Nucleus accumbens (tissue), 56 donors: Measurements from ENCODE around the gene CHDH.
A peak's percentile ranks its signal among the peaks of the same experiment; 100 is the strongest.

Experiments
- DNase-seq, 56 donors: peaks; one replicate each; lab custom pipeline; 2025; lab: John Stamatoyannopoulos, UW

CHDH gene

DNA sequence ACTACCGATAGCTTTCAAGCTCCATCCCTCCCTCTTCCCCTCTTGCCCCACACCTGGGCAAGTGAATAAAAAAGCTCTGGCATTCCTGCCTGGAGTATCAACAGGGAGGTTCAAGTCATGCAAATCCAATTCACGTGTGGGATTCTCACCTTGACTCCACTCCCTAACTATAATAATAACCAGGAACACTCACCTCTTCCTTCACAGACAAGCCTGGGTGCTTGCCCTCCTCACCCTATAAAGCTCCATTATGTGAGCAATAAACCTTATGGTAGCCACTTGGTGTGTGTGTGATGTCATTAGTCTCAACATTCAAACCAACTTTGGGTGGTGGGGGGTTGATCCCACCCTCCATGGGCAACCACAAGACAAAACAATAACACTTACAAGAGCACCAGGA lies 16.6 kb downstream of the CHDH start:
- no peak for DNase-seq

DNA sequence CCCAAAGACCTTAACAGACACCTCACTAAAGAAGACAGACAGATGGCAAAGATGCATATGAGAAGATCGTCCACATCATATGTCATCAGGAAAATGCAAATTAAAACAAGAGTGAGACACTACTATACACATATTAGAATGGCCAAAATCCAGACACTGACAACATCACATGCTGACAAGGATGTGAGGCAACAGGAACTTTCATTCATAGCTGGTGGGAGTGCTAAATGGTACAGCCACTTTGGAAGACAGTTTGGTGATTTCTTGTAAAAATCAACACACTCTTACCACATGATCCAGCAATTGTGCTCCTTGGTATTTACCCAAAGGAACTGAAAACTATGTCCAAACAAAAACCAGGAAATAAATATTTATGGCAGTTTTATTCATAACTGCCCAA lies 17.6 kb downstream of the CHDH start:
- DNase-seq: no peak

DNA sequence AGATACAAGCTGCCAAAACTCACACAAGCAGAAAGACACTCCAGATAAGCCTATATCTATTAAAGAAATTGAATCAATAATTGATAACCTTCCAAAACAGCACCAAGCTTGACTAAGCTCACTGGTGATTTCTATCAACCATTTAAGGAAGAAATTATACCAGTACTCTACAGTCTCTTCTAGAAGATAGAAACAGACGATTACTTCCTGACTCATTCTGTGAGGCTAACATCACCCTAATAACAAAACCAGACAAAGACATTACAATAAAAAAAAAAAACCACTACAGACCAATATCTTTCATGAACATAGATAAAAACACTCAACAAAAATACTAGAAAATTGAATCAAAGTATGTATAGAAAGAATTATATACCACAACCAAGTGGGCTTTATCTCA lies 20.2 kb downstream of the CHDH start:
- DNase-seq: no peak

DNA sequence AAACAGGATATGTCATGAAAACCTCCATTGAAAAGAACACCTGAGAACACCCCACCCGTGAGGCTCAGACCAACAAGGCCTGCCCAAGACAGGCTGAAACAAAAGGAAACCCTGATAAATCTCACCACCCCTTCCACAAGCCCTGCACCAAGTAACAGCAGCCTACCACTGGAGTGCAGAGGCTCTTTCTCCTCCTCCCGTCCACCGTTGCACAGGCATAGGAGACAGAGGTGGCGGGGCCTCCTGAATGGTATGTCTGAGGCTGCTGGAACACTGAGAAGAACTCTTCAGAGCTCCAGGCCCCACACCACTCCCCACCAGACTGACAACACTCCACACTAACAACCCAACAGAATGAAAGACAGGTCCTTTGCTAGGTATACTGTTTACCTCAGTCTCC lies 21.4 kb downstream of the CHDH start:
- no peak for DNase-seq

DNA sequence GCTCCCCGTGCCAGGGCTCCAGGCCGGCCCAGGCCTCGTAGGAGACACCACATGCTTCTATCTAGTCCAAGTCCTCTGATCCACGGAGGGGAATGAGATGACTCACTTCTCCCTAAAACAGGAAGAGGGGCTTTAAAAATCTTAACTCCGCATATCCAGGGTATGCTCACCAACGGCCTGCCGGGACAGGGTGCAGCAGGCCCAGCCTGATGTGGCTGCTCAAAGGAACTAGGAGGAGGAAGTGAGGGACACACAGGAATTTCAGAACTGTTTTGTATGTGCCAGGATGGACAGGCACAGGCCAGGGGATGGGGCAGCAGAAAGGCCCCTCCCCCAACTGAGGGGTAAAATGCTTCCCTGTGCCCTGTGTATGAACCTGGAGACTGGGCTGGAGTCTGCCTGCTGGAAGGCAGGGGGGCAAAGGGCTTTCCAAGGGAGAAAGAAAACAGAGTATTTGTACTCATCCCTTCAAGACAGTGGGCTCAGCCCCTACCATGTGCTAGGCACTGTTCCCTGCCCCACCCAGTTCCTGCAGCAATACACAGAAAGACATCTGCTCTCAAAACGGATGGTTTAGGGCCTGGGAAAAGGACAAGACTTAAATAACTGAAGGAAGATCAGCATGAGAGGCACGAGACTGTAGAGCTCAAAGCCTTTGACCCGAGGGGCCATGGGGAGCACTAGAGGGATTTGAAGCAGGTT lies 22.1 kb downstream of the CHDH start:
- no peak for DNase-seq

DNA sequence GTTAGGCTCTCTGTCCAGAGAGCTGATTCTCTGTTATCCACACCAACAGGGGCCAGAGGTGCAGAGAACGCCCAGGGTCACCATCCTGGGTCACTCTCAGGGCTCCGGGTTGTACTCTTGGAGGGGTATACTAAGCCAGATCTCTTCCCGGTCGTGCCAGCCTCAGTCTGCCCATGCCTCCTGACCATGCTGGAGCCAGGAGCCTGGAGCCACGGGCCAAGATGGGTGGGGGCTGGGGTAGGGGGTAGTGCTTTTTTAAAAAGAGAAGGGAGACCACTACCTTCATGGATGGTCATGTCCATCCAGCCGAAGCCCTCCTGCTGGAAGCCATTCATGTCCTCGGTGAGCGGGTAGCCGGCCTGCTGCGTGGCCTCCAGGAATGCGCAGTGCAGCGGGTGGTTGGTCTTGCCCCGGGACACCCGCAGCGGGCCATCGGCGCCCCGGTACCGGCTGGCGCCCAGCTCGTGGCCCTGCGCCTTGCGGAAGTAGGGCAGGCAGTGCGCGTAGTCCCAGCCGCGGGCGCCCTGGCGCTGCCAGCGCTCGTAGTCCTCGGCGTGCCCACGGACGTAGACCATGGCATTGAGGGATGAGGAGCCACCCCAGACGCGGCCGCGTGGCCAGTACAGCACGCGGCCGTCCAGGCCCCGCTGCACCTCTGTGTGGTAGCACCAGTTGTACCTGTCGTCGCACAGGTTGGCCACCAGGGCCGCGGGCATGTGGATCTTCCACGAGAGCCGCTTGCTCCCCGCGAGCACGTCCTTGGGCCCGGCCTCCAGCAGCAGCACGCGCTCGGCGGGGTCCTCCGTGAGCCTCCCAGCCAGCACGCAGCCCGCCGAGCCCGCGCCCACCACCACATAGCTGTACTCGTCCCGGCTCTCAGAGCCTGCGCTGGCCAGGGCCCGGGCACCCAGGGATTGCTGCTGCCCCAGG lies 22.9 kb downstream of the CHDH start:
- DNase-seq: no peak

DNA sequence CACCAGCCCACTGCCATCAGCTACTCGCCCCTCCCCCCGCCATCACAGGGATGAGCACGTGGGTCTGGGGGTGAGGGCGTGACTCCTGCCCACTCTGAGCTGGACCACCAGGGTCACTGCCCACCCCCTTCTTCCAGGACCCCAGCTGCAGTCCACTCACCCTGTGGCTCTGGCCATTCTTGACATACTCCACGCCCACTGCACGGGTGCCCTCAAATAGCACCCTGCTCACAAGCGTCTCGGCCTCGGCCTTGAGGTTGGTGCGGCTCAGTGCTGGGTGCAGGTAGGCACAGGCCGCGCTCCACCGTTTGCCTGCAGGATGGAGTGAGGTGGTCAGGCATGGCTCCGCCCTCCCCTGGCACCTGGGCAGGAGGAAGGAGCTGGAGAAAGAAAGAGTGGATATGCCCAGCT lies 23.9 kb downstream of the CHDH start:
- no peak for DNase-seq

DNA sequence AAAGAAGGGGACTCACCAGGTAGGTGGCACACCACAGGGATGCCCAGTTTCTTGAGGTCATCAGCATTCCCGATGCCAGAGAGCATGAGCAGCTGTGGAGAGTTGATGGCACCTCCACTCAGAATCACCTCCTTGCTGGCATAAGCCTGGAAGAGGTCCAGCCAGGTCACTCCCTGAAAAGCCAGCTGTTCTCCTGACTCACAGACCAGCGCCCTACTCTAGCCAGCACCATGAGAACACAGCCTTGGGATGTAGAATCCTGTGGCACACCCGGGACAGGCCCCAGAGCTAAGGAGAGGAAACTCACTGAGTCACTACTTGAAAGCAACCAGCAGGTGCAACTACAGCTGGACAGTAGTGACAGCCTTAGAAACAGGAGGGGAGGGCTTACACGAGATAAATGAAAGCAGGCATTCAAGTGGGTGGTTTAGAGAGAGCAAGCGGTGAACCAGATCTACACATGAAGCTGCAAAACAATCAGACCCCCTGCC lies 24.5 kb downstream of the CHDH start:
- no peak for DNase-seq

DNA sequence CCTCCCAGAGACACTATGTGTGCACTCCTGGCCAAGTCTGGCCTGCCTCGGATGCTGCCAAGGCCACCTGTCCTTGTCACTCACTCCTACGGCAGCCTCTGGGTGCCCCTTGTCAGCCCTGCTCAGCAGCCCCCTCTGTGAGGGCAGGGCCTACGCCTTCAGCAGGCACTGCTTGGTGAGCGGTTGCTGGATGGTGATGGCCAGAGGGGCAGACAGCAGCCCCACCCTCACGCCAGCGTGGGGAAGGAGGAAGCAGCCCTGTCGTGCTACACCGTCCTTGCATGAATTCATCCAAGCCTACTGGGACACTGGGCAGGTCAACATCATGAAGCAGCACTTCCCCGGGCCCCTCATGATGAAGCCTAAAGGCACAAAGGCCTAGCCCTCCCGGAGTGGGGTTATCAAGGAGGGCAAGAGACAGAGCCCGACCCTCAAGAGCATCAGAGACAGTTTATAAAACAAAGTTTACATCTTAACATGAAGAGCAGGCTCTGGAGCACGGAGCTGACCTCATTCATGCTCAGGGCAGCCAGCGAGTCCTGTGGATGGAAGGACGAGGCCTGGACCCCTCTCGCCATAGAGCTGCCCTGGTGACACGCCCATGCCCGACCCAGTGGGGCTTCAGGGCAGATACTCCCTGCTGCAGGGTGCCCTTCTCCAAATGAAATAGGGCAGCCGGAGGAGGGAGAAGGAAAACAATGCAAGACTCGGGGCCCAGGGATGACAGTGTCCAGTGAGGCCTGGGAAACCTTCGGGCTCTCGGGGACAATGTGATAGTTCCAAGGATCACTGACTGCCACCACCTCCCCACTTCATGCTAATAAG lies 25.3 kb downstream of the CHDH start:
- DNase-seq: no peak

DNA sequence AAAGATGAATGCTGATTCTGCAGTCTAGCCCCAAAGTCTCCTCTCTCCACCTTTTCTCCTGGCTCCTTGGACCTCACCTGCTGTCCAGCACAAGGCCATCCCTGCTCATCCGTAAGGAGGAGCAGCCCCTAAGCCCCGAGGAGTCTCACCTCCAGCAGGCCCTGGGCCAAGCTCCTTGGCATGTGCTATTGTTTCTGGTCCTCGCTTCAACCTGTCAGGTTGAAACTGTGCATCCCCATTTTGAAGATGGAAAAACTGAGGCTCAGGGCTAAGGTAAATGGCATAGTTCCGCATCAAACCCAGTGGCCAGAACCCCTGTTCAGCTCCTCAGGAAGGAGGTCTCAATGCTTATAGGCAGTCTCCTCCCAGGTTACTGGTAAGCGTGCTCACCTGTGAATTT lies 26.1 kb downstream of the CHDH start:
- DNase-seq: no peak

DNA sequence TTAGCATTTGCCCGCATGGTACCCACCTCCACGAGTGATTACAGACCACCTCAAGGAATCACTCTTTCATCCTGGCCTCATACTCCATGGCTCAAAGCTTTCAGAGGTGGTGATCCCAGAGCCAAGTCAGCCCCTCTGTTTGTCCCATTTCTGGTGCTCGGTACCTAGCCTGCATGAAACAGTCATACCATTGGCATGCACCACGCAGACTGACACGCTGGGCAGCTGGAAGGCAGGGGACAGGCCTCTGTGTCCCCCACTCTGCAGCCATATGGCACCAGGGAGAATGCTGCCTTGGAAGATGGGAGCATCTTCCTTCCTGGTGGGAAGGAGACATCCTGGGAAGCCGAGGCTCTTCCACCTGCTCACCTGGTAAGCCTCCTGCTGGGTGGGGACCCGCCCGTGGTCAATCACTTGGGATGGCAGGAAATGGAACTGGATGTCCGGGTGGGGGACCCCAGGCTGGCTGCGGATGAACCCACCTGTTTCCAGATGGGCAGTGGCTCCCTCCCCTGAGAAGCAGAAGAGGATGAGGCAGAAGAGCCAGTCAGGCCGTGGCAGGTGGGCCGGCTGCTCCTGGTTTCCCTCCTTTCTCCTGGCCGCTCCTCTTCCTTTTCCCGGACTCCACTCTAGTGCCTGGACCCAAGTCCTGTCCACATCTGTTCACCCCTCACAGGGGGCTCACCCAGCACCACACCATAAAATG lies 26.9 kb downstream of the CHDH start:
- DNase-seq: no peak

DNA sequence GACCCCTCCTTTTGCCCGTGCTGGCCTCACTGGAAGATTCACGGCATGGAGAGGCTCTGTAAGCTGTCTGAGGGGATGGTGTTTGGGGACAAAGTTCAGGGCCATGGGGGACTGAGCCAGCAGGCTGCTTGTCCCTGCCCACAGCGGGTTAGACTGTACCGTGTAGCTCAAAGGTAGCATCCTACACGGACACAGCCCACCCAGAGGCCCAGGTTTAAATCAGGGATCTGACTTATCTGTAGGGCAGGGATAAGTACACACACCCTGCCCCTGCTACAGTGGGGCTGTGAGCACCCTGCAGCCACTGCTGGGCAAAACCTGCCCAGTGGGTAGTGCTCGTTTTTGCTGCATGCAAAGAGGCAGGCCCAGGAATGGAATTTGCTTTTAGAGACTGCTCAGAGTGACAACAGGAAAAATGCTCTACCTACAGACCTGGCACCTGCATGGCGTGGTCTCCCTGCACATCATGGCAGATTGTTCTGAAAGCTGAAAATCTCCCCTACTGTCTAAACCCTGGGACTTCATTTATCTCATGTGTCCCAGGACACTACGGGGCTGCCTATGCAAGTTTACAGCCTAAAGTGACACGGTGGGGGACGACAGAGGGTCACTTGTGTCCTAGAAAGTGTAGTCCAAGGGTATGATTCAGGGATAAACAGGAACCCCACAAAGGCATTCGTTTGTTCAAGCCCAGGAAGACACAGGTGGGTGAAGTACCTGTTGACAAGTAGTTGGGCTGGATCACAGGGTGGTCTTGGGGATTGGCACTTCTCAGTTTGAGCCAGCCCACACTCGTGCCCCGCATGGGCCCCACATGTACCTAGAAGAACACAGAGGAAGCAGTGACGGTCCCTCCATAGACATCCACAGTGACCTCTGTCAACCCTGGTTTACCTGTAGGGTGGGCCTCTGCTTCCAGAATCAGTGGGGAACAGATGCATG lies 27.7 kb downstream of the CHDH start:
- DNase-seq: no peak

DNA sequence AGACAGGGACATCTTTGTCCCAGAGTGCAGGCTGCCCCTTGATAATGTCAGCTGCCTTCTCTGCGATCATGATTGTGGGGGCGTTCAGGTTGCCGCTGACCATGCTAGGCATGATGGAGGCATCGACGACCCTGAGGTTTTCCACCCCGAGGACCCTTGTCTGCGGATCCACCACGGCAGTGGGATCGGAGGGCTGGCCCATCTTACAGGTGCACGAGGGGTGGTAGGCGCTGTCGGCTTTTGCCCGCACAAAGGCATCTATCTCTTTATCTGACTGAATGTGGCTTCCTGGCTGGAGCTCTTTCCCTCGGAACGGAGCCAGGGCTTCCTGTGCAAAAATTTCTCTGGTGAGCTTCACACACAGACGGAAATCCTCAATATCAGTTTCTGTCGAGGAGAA lies 28.4 kb downstream of the CHDH start:
- DNase-seq: no peak

DNA sequence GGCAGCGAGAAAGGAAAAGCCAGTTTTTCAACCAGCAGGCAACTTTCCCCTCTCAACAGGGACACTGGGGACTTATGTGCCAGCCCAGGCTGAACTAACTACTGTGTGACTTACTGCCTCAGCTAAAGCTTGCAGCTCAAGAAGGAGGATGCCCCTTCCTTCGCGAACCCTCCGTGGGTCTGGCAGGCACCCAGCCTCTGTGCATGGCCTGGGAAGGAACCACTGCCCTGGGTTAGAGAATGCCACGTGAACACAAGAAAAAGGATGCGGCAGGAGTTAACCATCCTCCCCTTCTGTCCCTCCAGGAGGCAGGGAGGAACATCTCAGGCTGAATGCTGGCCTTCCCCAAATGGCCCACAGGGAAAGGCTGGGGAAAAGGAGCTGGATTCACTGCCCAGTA lies 29.0 kb downstream of the CHDH start:
- DNase-seq: no peak

DNA sequence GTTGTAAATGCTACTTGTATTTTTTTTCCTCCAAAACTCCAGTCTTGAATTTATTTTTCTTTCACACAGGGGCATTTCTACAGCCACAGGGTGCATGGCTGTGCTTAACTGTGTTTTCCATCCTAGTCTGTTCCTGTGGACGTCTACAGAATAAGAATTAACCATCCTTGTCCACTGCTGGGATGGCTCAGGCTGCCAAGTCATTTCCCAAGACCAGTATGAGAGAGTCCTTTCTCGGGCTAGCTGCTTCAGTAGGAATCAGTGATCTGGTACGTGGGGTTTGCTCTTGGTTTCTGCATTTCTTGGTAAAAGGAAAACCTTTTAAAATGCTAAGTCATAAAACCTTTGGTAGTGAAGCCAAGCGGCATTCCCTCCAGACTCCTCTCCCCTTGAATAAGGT lies 29.8 kb downstream of the CHDH start:
- DNase-seq: peak in 14 of 56 donors; percentile 7 to 68 (median 30)

DNA sequence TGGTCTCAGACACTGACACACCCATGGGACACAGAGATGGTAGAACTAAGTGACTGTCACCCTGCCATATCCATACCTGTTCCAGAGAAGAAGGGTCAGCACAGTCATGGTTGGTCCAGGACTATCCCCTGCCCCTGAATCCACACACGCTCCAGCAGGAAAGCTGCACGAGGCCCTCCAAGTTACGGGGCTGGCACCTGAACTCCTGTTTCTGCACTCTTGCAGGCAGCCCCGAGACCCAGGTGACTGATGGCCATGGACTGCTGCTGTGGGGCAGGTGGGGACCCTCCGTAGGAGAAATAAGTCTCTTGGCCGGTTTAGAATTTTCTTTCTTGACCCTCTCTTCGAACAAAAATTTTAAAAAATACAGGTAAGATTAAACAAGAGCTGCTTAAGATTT lies 30.6 kb downstream of the CHDH start:
- no peak for DNase-seq

DNA sequence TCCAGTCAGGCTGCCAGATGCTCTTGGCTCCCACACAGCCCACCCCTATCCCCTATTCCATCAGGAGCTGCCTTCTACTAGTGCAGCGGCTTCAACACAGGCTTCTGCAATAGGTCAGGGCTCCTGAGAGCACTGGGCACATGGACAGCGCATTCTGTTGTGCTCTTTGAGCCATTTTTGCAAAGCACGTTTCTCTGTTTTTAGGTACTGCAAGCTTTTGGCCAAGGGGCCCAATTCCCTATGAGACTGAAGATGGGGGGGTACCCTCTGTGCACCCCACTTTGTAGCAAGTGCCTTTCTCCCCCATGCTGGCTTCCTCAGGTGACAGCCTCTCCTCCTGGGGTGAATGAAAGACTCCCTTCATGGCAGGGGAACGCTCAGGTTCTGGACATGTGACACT lies 31.2 kb downstream of the CHDH start:
- no peak for DNase-seq

DNA sequence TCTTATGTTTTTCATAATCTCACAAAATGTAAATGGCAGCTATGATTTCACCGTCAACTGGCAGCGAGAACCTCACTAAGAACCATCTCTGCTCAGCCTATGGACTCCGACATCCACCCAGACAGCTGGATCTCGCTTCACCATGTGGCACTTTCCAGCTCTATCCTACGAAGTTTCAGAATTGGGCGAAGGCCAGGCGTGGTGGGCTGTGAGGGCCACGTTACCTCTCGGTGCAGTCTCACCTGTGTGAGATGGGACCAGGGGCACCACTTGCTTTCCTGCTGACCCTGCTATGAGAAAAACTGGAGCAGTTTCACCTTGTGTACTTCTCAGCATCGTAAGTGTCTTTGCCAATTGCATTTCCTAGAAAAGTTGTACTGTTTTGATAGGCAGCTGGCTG lies 32.3 kb downstream of the CHDH start:
- no peak for DNase-seq

DNA sequence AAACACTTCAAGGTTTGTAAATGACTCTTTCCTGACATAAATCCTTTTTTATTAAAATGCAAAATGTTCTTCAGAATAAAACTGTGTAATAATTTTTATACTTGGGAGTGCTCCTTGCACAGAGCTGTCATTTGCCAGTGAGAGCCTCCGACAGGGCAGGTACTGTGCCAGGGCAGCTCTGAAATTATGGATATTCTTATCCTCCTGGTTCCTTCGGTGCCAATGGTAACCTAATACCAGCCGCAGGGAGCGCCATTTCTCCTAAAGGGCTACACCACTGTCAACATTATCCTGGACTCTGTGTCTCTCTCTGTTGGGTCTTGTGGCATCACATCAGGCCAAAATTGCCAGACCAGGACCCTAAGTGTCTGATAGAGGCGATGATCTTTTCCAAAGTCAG lies 33.0 kb downstream of the CHDH start:
- no peak for DNase-seq
